Mesenchymal stem cell (in vitro differentiated cells and primary cell): ENCODE measurements around the gene ZFYVE1.
A peak's percentile ranks its signal among the peaks of the same experiment; 100 is the strongest.
"Not testable (repeated sequence)": the region's sequence is repeated elsewhere in the genome, so short reads cannot be mapped to it uniquely, and the experiment has no call there.

Experiments used
- DNase-seq: peaks from one replicate; pipeline ENCODE4 v3.0.0-alpha.2; 2013
- H2AFZ ChIP-seq: one replicate; pipeline ENCODE4 v1.6.1; 2013; ENCODE audit warnings: low read depth, mild to moderate bottlenecking, control low read depth, inconsistent platforms, low read length, moderate library complexity
- H2AK5ac ChIP-seq: 2 replicates; pipeline ENCODE4 v1.6.1; 2013; ENCODE audit warnings: low read length, moderate library complexity, mild to moderate bottlenecking, inconsistent platforms; ENCODE audit not compliant: severe bottlenecking
- H2BK120ac ChIP-seq: one replicate; pipeline ENCODE4 v1.6.1; 2013; ENCODE audit warnings: low read depth, mild to moderate bottlenecking, inconsistent platforms, low read length, moderate library complexity
- H2BK12ac ChIP-seq, 2 experiments: one replicate each; pipeline ENCODE4 v1.6.1; 2013; ENCODE audit warnings: inconsistent platforms in 2 of 2, low read length in 2 of 2, mild to moderate bottlenecking in 2 of 2, moderate library complexity in 2 of 2, control low read depth in 1 of 2
- H2BK15ac ChIP-seq: one replicate; pipeline ENCODE4 v1.6.1; 2013; ENCODE audit warnings: mild to moderate bottlenecking, low read depth, inconsistent platforms; ENCODE audit not compliant: poor library complexity, severe bottlenecking
- H2BK5ac ChIP-seq: 2 replicates; pipeline ENCODE4 v1.6.1; 2013; ENCODE audit warnings: low read depth, mild to moderate bottlenecking, low read length, control low read depth, inconsistent platforms; ENCODE audit not compliant: poor library complexity, severe bottlenecking
- H3K14ac ChIP-seq, 2 experiments: one replicate each; pipeline ENCODE4 v1.6.1; 2013; ENCODE audit warnings: inconsistent platforms in 2 of 2, low read length in 2 of 2, control low read depth in 1 of 2, mild to moderate bottlenecking in 1 of 2, moderate library complexity in 1 of 2
- H3K18ac ChIP-seq, 2 experiments: one replicate each; pipeline ENCODE4 v1.6.1; 2013; ENCODE audit warnings: inconsistent platforms in 2 of 2, low read length in 2 of 2, control low read depth in 1 of 2, low read depth in 1 of 2, mild to moderate bottlenecking in 1 of 2
- H3K23ac ChIP-seq, 2 experiments: one replicate each; pipeline ENCODE4 v1.6.1; 2013; ENCODE audit warnings: inconsistent platforms in 2 of 2, low read length in 2 of 2, mild to moderate bottlenecking in 2 of 2, moderate library complexity in 2 of 2, control low read depth in 1 of 2
- H3K27ac ChIP-seq: 2 replicates; pipeline ENCODE4 v1.5.1; 2013; ENCODE audit warnings: mild to moderate bottlenecking, moderate library complexity, low read length, control low read depth, inconsistent platforms; ENCODE audit not compliant: poor library complexity, severe bottlenecking
- H3K27me3 ChIP-seq, 2 experiments: 2 replicates each; pipeline versions ENCODE4 v1.6.1 to v1.7.0; 2013; ENCODE audit warnings: low read length in 2 of 2, mild to moderate bottlenecking in 2 of 2, moderate library complexity in 2 of 2, control low read depth in 1 of 2, inconsistent platforms in 1 of 2; ENCODE audit not compliant: control insufficient read depth in 1 of 2, insufficient read depth in 1 of 2
- H3K36me3 ChIP-seq, 2 experiments: 2 replicates each; pipeline versions ENCODE4 v1.6.1 to v1.7.0; 2013; ENCODE audit warnings: low read length in 2 of 2, control low read depth in 1 of 2, inconsistent platforms in 1 of 2, low read depth in 1 of 2, mild to moderate bottlenecking in 1 of 2; ENCODE audit not compliant: insufficient read depth in 2 of 2, control insufficient read depth in 1 of 2
- H3K4ac ChIP-seq, 2 experiments: one replicate each; pipeline ENCODE4 v1.6.1; 2013; ENCODE audit warnings: inconsistent platforms in 2 of 2, low read length in 2 of 2, mild to moderate bottlenecking in 2 of 2, moderate library complexity in 2 of 2, control low read depth in 1 of 2, low read depth in 1 of 2
- H3K4me1 ChIP-seq: 2 replicates; pipeline ENCODE4 v1.6.1; 2013; ENCODE audit warnings: low read depth, low read length, control low read depth; ENCODE audit not compliant: control insufficient read depth, insufficient read depth
- H3K4me2 ChIP-seq: 2 replicates; pipeline ENCODE4 v1.6.1; 2013; ENCODE audit warnings: low read length, mild to moderate bottlenecking, inconsistent platforms; ENCODE audit not compliant: poor library complexity, severe bottlenecking
- H3K4me3 ChIP-seq, 2 experiments: 2 replicates each; pipeline versions ENCODE4 v1.5.1 to v1.7.0; 2013; ENCODE audit warnings: low read length in 2 of 2, mild to moderate bottlenecking in 2 of 2, control low read depth in 1 of 2, low read depth in 1 of 2; ENCODE audit not compliant: insufficient read depth in 1 of 2
- H3K79me1 ChIP-seq: replicated peaks from 2 replicates; pipeline ENCODE4 v1.6.1; 2013; ENCODE audit warnings: mild to moderate bottlenecking, control low read depth, low read length, inconsistent platforms; ENCODE audit not compliant: poor library complexity, severe bottlenecking
- H3K9ac ChIP-seq: 2 replicates; pipeline ENCODE4 v1.7.0; 2013; ENCODE audit warnings: mild to moderate bottlenecking, low read length, moderate library complexity
- H3K9me3 ChIP-seq: 2 replicates; pipeline ENCODE4 v1.7.0; 2013; ENCODE audit warnings: mild to moderate bottlenecking, low read length; ENCODE audit not compliant: control insufficient read depth
- H4K8ac ChIP-seq: one replicate; pipeline ENCODE4 v1.6.1; 2013; ENCODE audit warnings: inconsistent platforms, mild to moderate bottlenecking, low read length, moderate library complexity
- H4K91ac ChIP-seq: one replicate; pipeline ENCODE4 v1.6.1; 2013; ENCODE audit warnings: mild to moderate bottlenecking, low read length, inconsistent platforms
- WGBS: methylation state at CpG from one replicate; pipeline ENCODE4 v1.1.7; 2013; ENCODE audit warnings: mixed read lengths; 5-methylcytosine and 5-hydroxymethylcytosine counted together

ZFYVE1 gene

DNA sequence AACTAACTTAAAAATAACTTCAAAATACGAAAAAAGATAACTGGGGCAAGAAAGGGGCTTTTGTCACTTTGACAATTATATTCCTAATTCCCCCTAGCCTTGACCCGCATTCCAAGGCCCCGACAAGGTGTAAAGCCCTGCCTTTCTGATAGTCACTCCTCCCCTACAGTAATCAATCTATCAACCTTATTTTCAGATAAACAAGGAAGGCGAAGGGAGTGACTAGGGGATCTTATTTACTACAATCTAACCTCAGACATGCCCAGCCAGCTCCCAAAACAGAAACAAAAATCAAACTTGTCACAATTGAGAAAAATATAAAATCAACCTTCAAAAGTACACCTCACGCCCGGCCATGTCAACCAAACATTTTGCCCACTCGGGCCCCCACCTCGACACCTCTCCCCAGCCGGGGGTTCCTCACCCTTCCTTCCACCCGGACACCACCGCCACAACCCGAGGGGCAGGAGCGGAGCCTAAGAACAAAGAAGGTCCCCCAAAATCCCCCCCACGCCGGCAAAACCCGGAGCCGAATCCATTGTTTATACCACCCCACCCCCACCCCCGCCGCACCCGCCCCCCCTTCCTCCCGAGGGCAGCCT, 562 bp downstream of the ZFYVE1 start:
- Histone ChIP-seq H3K36me3 (peaks cover 4 to 29% of the 10 kb centered on the region in 2 experiments), H3K27me3 (no peaks in the 10 kb centered on the region), H2BK15ac (no peak overlapping the region), H3K18ac (peak overlapping the region in 1 of 2 experiments; percentile 50), H3K27ac (no peak overlapping the region), H3K4ac (peak overlapping the region in 1 of 2 experiments; percentile 84), H3K9ac (peak overlapping the region; percentile 97), H3K9me3 (no peaks in the 10 kb centered on the region), H4K91ac (no peak overlapping the region), H3K14ac (no peak overlapping the region), H3K23ac (no peak overlapping the region), H2BK5ac (no peak overlapping the region), H2AFZ (no peak overlapping the region), H4K8ac (no peak overlapping the region), H3K4me1 (peaks cover 8% of the 10 kb centered on the region), H3K79me1 (peaks cover 7% of the 10 kb centered on the region), H3K4me3 (peak overlapping the region; percentile 87 to 96), H2AK5ac (no peak overlapping the region), H2BK12ac (no peak overlapping the region), H2BK120ac (no peak overlapping the region), H3K4me2 (peak overlapping the region; percentile 87)
- no peak for DNase-seq
- 23% methylated on average over 9 of the region's 21 CpGs for WGBS

DNA sequence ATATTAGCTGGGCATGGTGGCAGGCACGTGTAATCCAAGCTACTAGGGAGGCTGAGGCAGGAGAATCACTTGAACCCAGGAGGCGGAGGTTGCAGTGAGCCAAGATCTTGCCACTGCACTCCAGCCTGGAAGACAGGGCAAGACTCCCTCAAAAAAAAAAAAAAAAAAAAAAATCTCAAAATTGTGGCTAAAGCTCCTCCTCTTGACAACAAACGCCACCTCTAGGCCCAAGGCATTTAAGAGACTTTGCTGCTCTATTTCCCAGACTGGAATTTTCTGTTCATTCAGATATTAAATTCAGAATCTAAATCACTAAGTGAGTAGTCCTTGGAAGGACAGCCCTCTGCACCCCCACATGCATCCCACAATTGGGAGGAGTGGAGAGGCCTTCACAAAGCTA, 1.4 kb downstream of the ZFYVE1 start:
- Histone ChIP-seq H3K79me1 (peaks cover 7% of the 10 kb centered on the region), H2AK5ac (no peak overlapping the region), H3K23ac (no peak overlapping the region), H3K36me3 (peaks cover 10 to 33% of the 10 kb centered on the region in 2 experiments), H3K4me1 (peaks cover 8% of the 10 kb centered on the region), H2BK120ac (no peak overlapping the region), H3K9me3 (no peaks in the 10 kb centered on the region), H3K4me3 (peak overlapping the region in 1 of 2 experiments; percentile 87), H2BK5ac (no peak overlapping the region), H4K8ac (no peak overlapping the region), H4K91ac (no peak overlapping the region), H3K9ac (peak overlapping the region; percentile 97), H3K14ac (no peak overlapping the region), H3K18ac (no peak overlapping the region), H3K27me3 (no peaks in the 10 kb centered on the region), H2AFZ (no peak overlapping the region), H2BK12ac (no peak overlapping the region), H3K27ac (no peak overlapping the region), H2BK15ac (no peak overlapping the region), H3K4me2 (peak overlapping the region; percentile 74), H3K4ac (no peak overlapping the region)
- 92% methylated on average over 3 of the region's 3 CpGs for WGBS
- peak; percentile 37 for DNase-seq

DNA sequence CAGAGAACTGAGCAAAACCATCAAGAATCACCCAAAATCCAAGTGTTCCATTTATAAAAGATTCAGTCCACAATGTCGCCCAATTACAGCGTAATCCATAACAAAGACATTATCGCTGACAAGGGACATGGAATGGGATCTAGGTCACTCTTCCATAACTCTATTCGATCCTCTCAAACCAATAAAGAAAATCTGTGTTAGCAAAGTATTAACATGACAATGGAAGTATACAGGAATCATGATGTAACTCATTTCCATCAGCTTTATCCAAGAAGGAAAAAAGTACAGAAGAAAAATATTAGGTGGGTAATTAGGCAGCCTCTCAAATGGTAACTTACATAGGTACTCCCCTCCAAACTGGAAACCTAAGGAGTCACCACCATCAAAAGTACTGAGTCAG, 4.9 kb downstream of the ZFYVE1 start:
- H2BK12ac ChIP-seq = no peak overlapping the region
- H3K4ac ChIP-seq = no peak overlapping the region
- WGBS = 100% methylated on average over 3 of the region's 4 CpGs
- no peaks in the 10 kb centered on the region for H3K9me3 ChIP-seq
- peaks cover 9% of the 10 kb centered on the region for H3K4me1 ChIP-seq
- no peak for DNase-seq
- H2BK5ac ChIP-seq = no peak overlapping the region
- H3K36me3 ChIP-seq = peaks cover 27 to 65% of the 10 kb centered on the region in 2 experiments
- H3K79me1 ChIP-seq = peaks cover 16% of the 10 kb centered on the region
- no peak overlapping the region for H4K8ac ChIP-seq
- no peak overlapping the region for H3K9ac ChIP-seq
- H2BK120ac ChIP-seq = no peak overlapping the region
- H2AFZ ChIP-seq = no peak overlapping the region
- no peaks in the 10 kb centered on the region for H3K27me3 ChIP-seq
- no peak overlapping the region for H3K18ac ChIP-seq
- peak overlapping the region in 1 of 2 experiments; percentile 10 for H3K4me3 ChIP-seq
- H3K14ac ChIP-seq = no peak overlapping the region
- H3K27ac ChIP-seq = no peak overlapping the region
- no peak overlapping the region for H3K23ac ChIP-seq
- no peak overlapping the region for H4K91ac ChIP-seq
- H2BK15ac ChIP-seq = no peak overlapping the region
- no peak overlapping the region for H2AK5ac ChIP-seq
- H3K4me2 ChIP-seq = no peak overlapping the region

DNA sequence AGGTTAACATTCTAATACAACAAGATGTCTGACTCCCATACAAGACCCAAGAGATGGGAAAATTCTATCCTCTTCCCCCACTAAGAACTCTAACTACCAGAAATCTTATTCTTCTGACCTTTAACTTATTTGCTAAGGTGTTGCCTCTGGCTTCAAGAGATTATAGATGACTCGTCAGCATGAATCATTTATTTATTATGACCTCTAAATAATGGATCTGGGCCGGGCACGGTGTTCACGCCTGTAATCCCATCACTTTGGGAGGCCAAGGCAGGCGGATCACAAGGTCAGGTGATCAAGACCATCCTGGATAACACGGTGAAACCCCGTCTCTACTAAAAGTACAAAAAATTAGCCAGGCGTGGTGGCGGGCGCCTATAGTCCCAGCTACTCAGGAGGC, 10.9 kb downstream of the ZFYVE1 start:
- H3K27ac ChIP-seq, H3K9me3 ChIP-seq, H3K4ac ChIP-seq, H3K9ac ChIP-seq, H2BK120ac ChIP-seq, H4K8ac ChIP-seq, H3K4me3 ChIP-seq, H2BK12ac ChIP-seq, H3K18ac ChIP-seq, H4K91ac ChIP-seq, H2BK5ac ChIP-seq, H2BK15ac ChIP-seq, H3K23ac ChIP-seq, DNase-seq, H3K14ac ChIP-seq, H2AFZ ChIP-seq, H3K4me1 ChIP-seq, H2AK5ac ChIP-seq, H3K27me3 ChIP-seq, H3K4me2 ChIP-seq: not testable (repeated sequence)
- Histone ChIP-seq H3K36me3 (peaks cover 35 to 68% of the 10 kb centered on the region in 2 experiments), H3K79me1 (peaks cover 23% of the 10 kb centered on the region)
- 92% methylated on average over 10 of the region's 10 CpGs for WGBS
